Heart left ventricle (tissue), 16 donors: ENCODE results near the gene RASGRP1. TPM values are rescaled to one million over a fixed set of nuclear protein-coding genes. Genes with fewer than 3 reads are reported as not detected.

ENCODE experiments used
- ATAC-seq, 4 donors: fragments of 200-7000 bp; cut with Tn5 transposase; one replicate each; pipeline ENCODE4 v1.9.1; 2020 to 2022; ENCODE audit warnings: moderate library complexity in 4 of 4, mild to moderate bottlenecking in 3 of 4, moderate number of reproducible peaks in 1 of 4
- DNase-seq, 5 donors: peaks; one replicate each; pipeline ENCODE4 v3.0.0-alpha.2; 2020
- H3K27ac ChIP-seq, 12 donors: fragments of 200-600 bp; sonication (generic) in 4 of 12; one replicate each; pipeline versions ENCODE4 v1.5.0 to v1.8.0; 2016 to 2022; ENCODE audit warnings: mild to moderate bottlenecking in 2 of 12
- H3K27me3 ChIP-seq, 9 donors: fragments of 200-600 bp; sonication (generic) in 2 of 9; one replicate each; pipeline versions ENCODE4 v1.5.1 to v1.8.0; 2016 to 2022; ENCODE audit warnings: mild to moderate bottlenecking in 3 of 9
- H3K36me3 ChIP-seq, 9 donors: fragments of 200-600 bp; sonication (generic) in 2 of 9; one replicate each; pipeline versions ENCODE4 v1.5.0 to v1.8.0; 2018 to 2022; ENCODE audit warnings: mild to moderate bottlenecking in 2 of 9
- H3K4me1 ChIP-seq, 12 donors: fragments of 200-600 bp; sonication (generic) in 4 of 12; one replicate each; pipeline versions ENCODE4 v1.5.0 to v1.8.0; 2016 to 2022; ENCODE audit warnings: mild to moderate bottlenecking in 3 of 12
- H3K4me3 ChIP-seq, 12 donors: fragments of 200-600 bp; sonication (generic) in 4 of 12; one replicate each; pipeline versions ENCODE4 v1.5.0 to v1.8.0; 2017 to 2022; ENCODE audit warnings: mild to moderate bottlenecking in 9 of 12, moderate library complexity in 4 of 12
- H3K9me3 ChIP-seq, 12 donors: fragments of 200-600 bp; sonication (generic) in 4 of 12; one replicate each; pipeline versions ENCODE4 v1.5.0 to v1.8.0; 2016 to 2022; ENCODE audit warnings: mild to moderate bottlenecking in 1 of 12
- CTCF ChIP-seq, 12 donors: fragments of 200-600 bp; sonication (generic) in 4 of 12; IDR thresholded peaks; one replicate each; pipeline versions ENCODE4 v1.5.0 to v1.8.0; 2018 to 2022; ENCODE audit warnings: antibody characterized with exemption in 12 of 12, mild to moderate bottlenecking in 5 of 12
- POLR2A ChIP-seq, 2 donors: fragments of 450-650 bp; IDR thresholded peaks; one replicate each; pipeline ENCODE4 v1.6.1; 2017; ENCODE audit warnings: antibody characterized with exemption in 2 of 2, mild to moderate bottlenecking in 2 of 2, moderate library complexity in 2 of 2
- WGBS, 4 donors: extraction: QIAGEN DNeasy Blood & Tissue Kit in 2 of 4; methylation state at CpG; one replicate each; pipeline versions ENCODE4 v1.1.5 to v1.1.7; 2013 to 2018; 5-methylcytosine and 5-hydroxymethylcytosine counted together
- intact Hi-C, 10 donors: fragments of 100-400 bp; cut with DNase I; formaldehyde crosslinking; loops; one replicate each; pipeline versions ENCODE4 v1.11.1 to v1.14.2; 2022
- polyA plus RNA-seq, 2 donors: library from polyadenylated mRNA; stranded (reverse); fragments of 200-250 nt; gene quantifications; one replicate each; pipeline ENCODE4 v1.2.3, GENCODE V29; 2013
- total RNA-seq, 9 donors: library from RNA; depleted of rRNA in 2 of 9; stranded (reverse); fragments of >200 nt in 2 of 9; fragmentation: NEBNext Ultra II Directional in 3 of 9; extraction: Animal tissue kit (Norgen Biotek cat#: 25700) in 3 of 9; gene quantifications; one replicate each; pipeline versions ENCODE4 v1.1.0 to v1.2.4, GENCODE V29; 2016 to 2023
- donor health status: ischemic (EF 13 %, LVEDD 7.1; RV severe dilation, severe dysfunction).
- donor health status: healthy with polysubstance abuse.
- donor health status: DM: no; HTN: yes; CAD: no.
- donor health status: DM: no; HTN: no; CAD: no.
- donor health status: ischemic (EF 25% LVEDD 6.9; RV normal size, moderate dysfunction).
- donor health status: ischemic (EF 25% LVEDD 5.7; RV mildly dilated, moderate dysfunction).
- donor health status: healthy.
- donor health status: DM: yes; HTN: yes; CAD: no.
- donor health status: ischemic (EF 35%, LVEDD 5.7; RV mildly dilated, moderate dysfunction).
- donor health status: nonischemic (EF 11% LVEDD 7.7; RV severe dilation, severe dysfunction).
- donor health status: DM: yes; HTN: yes; CAD: no.
- donor health status: PGD.
- donor health status: ischemic (EF 29% LVEDD 5.4; RV normal size, mild dysfunction).
- donor health status: nonischemic (EF 23%, LVEDD 6.1; RV moderate dilation, normal function).

The RASGRP1 gene
- total and polyA plus RNA-seq, 11 donors: 0.03 to 5.5 (median 0.54) TPM; not detected in 1

GRCh38 chr15:38554354-38554753 is 10.3 kb downstream of the RASGRP1 start:
- TF ChIP-seq CTCF (IDR thresholded peaks at IDR 0.05) (no peak), POLR2A (IDR thresholded peaks at IDR 0.05) (no peak)
- H3K4me3 ChIP-seq: no peak overlapping the region
- H3K27ac ChIP-seq: no peak overlapping the region
- peaks cover 0 to 9% (median 0%) of the 10 kb centered on the region in 12 donors for H3K4me1 ChIP-seq
- DNase-seq: no peak
- no peaks in the 10 kb centered on the region for H3K9me3 ChIP-seq
- peaks cover 0 to 13% (median 0%) of the 10 kb centered on the region in 9 donors for H3K27me3 ChIP-seq
- ATAC-seq: peak in 1 of 4 donors; percentile 24
- no peaks in the 10 kb centered on the region for H3K36me3 ChIP-seq
- 63 to 92% (median 75%) methylated on average over 2 to 4 of the region's 4 CpGs for WGBS, 4 donors
- intact Hi-C loops: no loop called here

GRCh38 chr15:38553071-38553470 is 11.5 kb downstream of the RASGRP1 start:
- H3K4me1 ChIP-seq: peaks cover 0 to 2% (median 0%) of the 10 kb centered on the region in 12 donors
- ATAC-seq (no peak), DNase-seq (no peak)
- no peak overlapping the region for H3K4me3 ChIP-seq
- TF ChIP-seq POLR2A (IDR thresholded peaks at IDR 0.05) (no peak), CTCF (IDR thresholded peaks at IDR 0.05) (no peak)
- intact Hi-C loops: no loop called here
- no peak overlapping the region for H3K27ac ChIP-seq
- WGBS, 4 donors: 85 to 94% (median 87%) methylated on average over 4 of the region's 4 CpGs
- no peaks in the 10 kb centered on the region for H3K9me3 ChIP-seq
- H3K27me3 ChIP-seq: peaks cover 0 to 19% (median 0%) of the 10 kb centered on the region in 9 donors
- no peaks in the 10 kb centered on the region for H3K36me3 ChIP-seq

GRCh38 chr15:38551720-38552648 is 12.6 kb downstream of the RASGRP1 start:
- no peak for ATAC-seq
- intact Hi-C loops: no loop called here
- Histone ChIP-seq H3K9me3 (no peaks in the 10 kb centered on the region), H3K36me3 (no peaks in the 10 kb centered on the region), H3K4me1 (no peaks in the 10 kb centered on the region), H3K4me3 (no peak overlapping the region), H3K27me3 (peaks cover 0 to 19% (median 0%) of the 10 kb centered on the region in 9 donors), H3K27ac (no peak overlapping the region)
- 55 to 62% (median 61%) methylated on average over 7 of the region's 7 CpGs for WGBS, 4 donors
- DNase-seq: no peak
- no peak for TF ChIP-seq CTCF (IDR thresholded peaks at IDR 0.05)

GRCh38 chr15:38549222-38549621 is 15.4 kb downstream of the RASGRP1 start:
- no peak for ATAC-seq
- Histone ChIP-seq H3K27ac (no peak overlapping the region), H3K4me1 (no peaks in the 10 kb centered on the region), H3K27me3 (peaks cover 0 to 19% (median 0%) of the 10 kb centered on the region in 9 donors), H3K9me3 (no peaks in the 10 kb centered on the region), H3K4me3 (no peak overlapping the region), H3K36me3 (no peaks in the 10 kb centered on the region)
- no peak for DNase-seq
- intact Hi-C loops: no loop called here
- no peak for TF ChIP-seq CTCF (IDR thresholded peaks at IDR 0.05)
- TF ChIP-seq POLR2A (IDR thresholded peaks at IDR 0.05): no peak
